WTC11 (cell line): ENCODE results near the gene NEMP2. TPM values are rescaled to one million over a fixed set of nuclear protein-coding genes. Genes with fewer than 3 reads are reported as not detected.

Experiments
- ATAC-seq: fragments of 200-7000 bp; cut with Tn5 transposase; 2 replicates; pipeline ENCODE4 v1.10.0; 2021; ENCODE audit warnings: mild to moderate bottlenecking, moderate library complexity
- CTCF ChIA-PET: fragments of 300-600 bp; sonication (Branson Sonifier 250); formaldehyde crosslinking; loops from one replicate; lab custom pipeline; 2021; ENCODE audit warnings: antibody characterized with exemption; lab: Charles Lee
- POLR2A ChIA-PET: fragments of 350-600 bp; sonication (Branson Sonifier 250); formaldehyde crosslinking; loops from one replicate; lab custom pipeline; 2021; ENCODE audit warnings: antibody characterized with exemption; lab: Charles Lee
- DNase-seq: peaks from one replicate; pipeline ENCODE4 v3.0.0; 2021; ENCODE audit warnings: low spot score
- H3K27ac Mint-ChIP-seq: 2 replicates; pipeline ENCODE4 v1.8.0; 2021; ENCODE audit warnings: mixed read lengths
- H3K27me3 Mint-ChIP-seq: 2 replicates; pipeline ENCODE4 v1.8.0; 2021; ENCODE audit warnings: low read depth, mild to moderate bottlenecking, moderate library complexity, mixed read lengths
- H3K36me3 Mint-ChIP-seq: 2 replicates; pipeline ENCODE4 v1.8.0; 2021; ENCODE audit warnings: mixed read lengths
- H3K4me1 Mint-ChIP-seq: 2 replicates; pipeline ENCODE4 v1.8.0; 2022; ENCODE audit warnings: mixed read lengths
- H3K4me3 Mint-ChIP-seq: 2 replicates; pipeline ENCODE4 v1.8.0; 2021; ENCODE audit warnings: mild to moderate bottlenecking, moderate library complexity, mixed read lengths
- H3K9me3 Mint-ChIP-seq: 2 replicates; pipeline ENCODE4 v1.8.0; 2021; ENCODE audit warnings: mixed read lengths
- CDX4 ChIP-seq: fragments of 250-450 bp; sonication (Bioruptor Pico); IDR thresholded peaks from 2 replicates; pipeline ENCODE4 v1.9.0; 2021; ENCODE audit warnings: moderate library complexity, mild to moderate bottlenecking, inconsistent platforms, borderline replicate concordance
- FOXJ3 ChIP-seq: sonication (generic); formaldehyde crosslinking; IDR thresholded peaks from 2 replicates; pipeline ENCODE4 v1.9.0; 2021; ENCODE audit warnings: missing genetic modification reagents, mild to moderate bottlenecking, borderline replicate concordance
- FOXK1 ChIP-seq: sonication (generic); formaldehyde crosslinking; IDR thresholded peaks from 2 replicates; pipeline ENCODE4 v1.8.0; 2022; ENCODE audit warnings: mild to moderate bottlenecking, moderate library complexity, missing genetic modification reagents
- GRHL2 ChIP-seq: fragments of 250-450 bp; sonication (Bioruptor Pico); IDR thresholded peaks from 2 replicates; pipeline ENCODE4 v1.8.0; 2022; ENCODE audit warnings: mild to moderate bottlenecking, moderate library complexity; ENCODE audit not compliant: insufficient replicate concordance, severe bottlenecking
- IRF2 ChIP-seq: sonication (generic); formaldehyde crosslinking; IDR thresholded peaks from 2 replicates; pipeline ENCODE4 v1.8.0; 2022; ENCODE audit warnings: low read depth, missing genetic modification reagents, borderline replicate concordance
- JUN ChIP-seq: sonication (generic); formaldehyde crosslinking; IDR thresholded peaks from 2 replicates; pipeline ENCODE4 v1.8.0; 2023; ENCODE audit warnings: mild to moderate bottlenecking, missing genetic modification reagents
- MXD4 ChIP-seq: fragments of 250-450 bp; sonication (Bioruptor Pico); IDR thresholded peaks from 2 replicates; pipeline ENCODE4 v1.8.0; 2021; ENCODE audit warnings: mild to moderate bottlenecking, moderate library complexity, borderline replicate concordance
- NFATC4 ChIP-seq: fragments of 250-450 bp; sonication (Bioruptor Pico); IDR thresholded peaks from 2 replicates; pipeline ENCODE4 v1.9.0; 2021; ENCODE audit warnings: mild to moderate bottlenecking
- NFYB ChIP-seq: sonication (generic); formaldehyde crosslinking; conservative IDR thresholded peaks from 2 replicates; pipeline ENCODE4 v1.8.0; 2022; ENCODE audit warnings: low read depth, missing genetic modification reagents
- OVOL2 ChIP-seq: fragments of 250-450 bp; sonication (Bioruptor Pico); IDR thresholded peaks from 2 replicates; pipeline ENCODE4 v1.9.0; 2021; ENCODE audit warnings: mild to moderate bottlenecking, borderline replicate concordance
- SMAD3 ChIP-seq: sonication (generic); formaldehyde crosslinking; IDR thresholded peaks from 2 replicates; pipeline ENCODE4 v1.8.0; 2022; ENCODE audit warnings: missing genetic modification reagents, mild to moderate bottlenecking, borderline replicate concordance
- ZNF121 ChIP-seq: sonication (generic); formaldehyde crosslinking; IDR thresholded peaks from 2 replicates; pipeline ENCODE4 v1.8.0; 2023; ENCODE audit warnings: missing genetic modification reagents
- ZNF219 ChIP-seq: sonication (generic); formaldehyde crosslinking; IDR thresholded peaks from 2 replicates; pipeline ENCODE4 v1.8.0; 2023; ENCODE audit warnings: missing genetic modification reagents, mild to moderate bottlenecking, borderline replicate concordance
- ZNF281 ChIP-seq: sonication (generic); formaldehyde crosslinking; IDR thresholded peaks from 2 replicates; pipeline ENCODE4 v1.8.0; 2023; ENCODE audit warnings: mild to moderate bottlenecking, missing genetic modification reagents
- total RNA-seq: library from RNA; stranded (reverse); gene quantifications from 3 replicates; pipeline ENCODE4 v1.2.3, GENCODE V29; 2021
- TF ChIP-seq, protein P1 (sequence below): fragments of 250-450 bp; sonication (Bioruptor Pico); conservative IDR thresholded peaks from 2 replicates; pipeline ENCODE4 v1.9.0; 2021; ENCODE audit warnings: mild to moderate bottlenecking
- TF ChIP-seq, protein P2 (sequence below): fragments of 200-600 bp; IDR thresholded peaks from 2 replicates; pipeline ENCODE4 v1.8.0; 2022; ENCODE audit warnings: antibody characterized with exemption
- TF ChIP-seq, protein P3 (sequence below): sonication (generic); formaldehyde crosslinking; IDR thresholded peaks from 2 replicates; pipeline ENCODE4 v1.8.0; 2022; ENCODE audit warnings: mild to moderate bottlenecking, missing genetic modification reagents

Gene NEMP2
- total RNA-seq, 1 experiment from 2014 or later, result 7.2 TPM

GRCh38 chr2:190454795-190455194 lies 79.7 kb downstream of the NEMP2 start:
- Mint-ChIP-seq H3K27ac (no peak overlapping the region), H3K36me3 (no peaks in the 10 kb centered on the region)
- ATAC-seq, result no peak
- CTCF ChIA-PET, result no interaction called here
- TF ChIP-seq JUN, result no peak
- no peak for TF ChIP-seq IRF2 (CRISPR knock-in tag)
- no peak for TF ChIP-seq CDX4
- TF ChIP-seq FOXJ3 (CRISPR knock-in tag), result no peak
- TF ChIP-seq, protein P1, sequence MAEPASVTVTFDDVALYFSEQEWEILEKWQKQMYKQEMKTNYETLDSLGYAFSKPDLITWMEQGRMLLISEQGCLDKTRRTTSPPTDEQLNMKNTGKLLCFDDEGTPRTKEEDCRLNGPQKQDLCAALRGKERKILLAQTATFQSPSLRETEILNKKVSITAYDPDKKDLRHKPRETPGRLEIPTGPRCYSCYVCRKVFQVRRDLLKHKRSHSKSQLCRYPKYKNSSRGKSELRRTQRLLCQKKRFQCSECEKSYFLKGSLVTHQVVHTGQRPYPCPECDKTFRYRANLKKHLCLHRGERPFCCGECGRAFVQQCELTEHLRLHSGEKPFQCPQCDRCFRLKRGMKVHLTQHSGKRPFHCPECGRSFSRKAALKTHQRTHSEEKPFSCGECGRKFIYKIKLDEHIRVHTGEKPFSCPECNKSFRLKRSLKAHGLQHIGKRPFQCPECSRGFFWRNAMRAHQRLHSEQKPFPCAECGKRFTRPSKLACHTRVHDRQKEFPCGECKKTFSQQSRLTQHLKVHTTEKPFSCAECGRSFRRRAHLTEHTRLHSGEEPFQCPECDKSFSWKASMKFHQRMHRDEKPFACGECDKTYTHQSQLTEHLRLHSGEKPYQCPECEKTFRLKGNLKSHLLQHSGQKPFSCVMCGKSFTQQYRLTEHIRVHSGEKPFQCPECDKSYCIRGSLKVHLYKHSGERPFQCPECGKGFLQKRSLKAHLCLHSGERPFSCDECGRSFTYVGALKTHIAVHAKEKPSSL (CRISPR knock-in tag), result no peak
- TF ChIP-seq FOXK1 (CRISPR knock-in tag), result no peak
- TF ChIP-seq MXD4 (CRISPR knock-in tag), result no peak
- TF ChIP-seq OVOL2, result no peak
- no peak for TF ChIP-seq ZNF219 (CRISPR knock-in tag)
- TF ChIP-seq, protein P2, sequence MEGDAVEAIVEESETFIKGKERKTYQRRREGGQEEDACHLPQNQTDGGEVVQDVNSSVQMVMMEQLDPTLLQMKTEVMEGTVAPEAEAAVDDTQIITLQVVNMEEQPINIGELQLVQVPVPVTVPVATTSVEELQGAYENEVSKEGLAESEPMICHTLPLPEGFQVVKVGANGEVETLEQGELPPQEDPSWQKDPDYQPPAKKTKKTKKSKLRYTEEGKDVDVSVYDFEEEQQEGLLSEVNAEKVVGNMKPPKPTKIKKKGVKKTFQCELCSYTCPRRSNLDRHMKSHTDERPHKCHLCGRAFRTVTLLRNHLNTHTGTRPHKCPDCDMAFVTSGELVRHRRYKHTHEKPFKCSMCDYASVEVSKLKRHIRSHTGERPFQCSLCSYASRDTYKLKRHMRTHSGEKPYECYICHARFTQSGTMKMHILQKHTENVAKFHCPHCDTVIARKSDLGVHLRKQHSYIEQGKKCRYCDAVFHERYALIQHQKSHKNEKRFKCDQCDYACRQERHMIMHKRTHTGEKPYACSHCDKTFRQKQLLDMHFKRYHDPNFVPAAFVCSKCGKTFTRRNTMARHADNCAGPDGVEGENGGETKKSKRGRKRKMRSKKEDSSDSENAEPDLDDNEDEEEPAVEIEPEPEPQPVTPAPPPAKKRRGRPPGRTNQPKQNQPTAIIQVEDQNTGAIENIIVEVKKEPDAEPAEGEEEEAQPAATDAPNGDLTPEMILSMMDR, result no peak
- no peak for TF ChIP-seq NFATC4 (CRISPR knock-in tag)
- TF ChIP-seq, protein P3, sequence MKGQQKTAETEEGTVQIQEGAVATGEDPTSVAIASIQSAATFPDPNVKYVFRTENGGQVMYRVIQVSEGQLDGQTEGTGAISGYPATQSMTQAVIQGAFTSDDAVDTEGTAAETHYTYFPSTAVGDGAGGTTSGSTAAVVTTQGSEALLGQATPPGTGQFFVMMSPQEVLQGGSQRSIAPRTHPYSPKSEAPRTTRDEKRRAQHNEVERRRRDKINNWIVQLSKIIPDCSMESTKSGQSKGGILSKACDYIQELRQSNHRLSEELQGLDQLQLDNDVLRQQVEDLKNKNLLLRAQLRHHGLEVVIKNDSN (CRISPR knock-in tag), result no peak
- no peak for TF ChIP-seq SMAD3 (CRISPR knock-in tag)
- TF ChIP-seq NFYB (CRISPR knock-in tag), result no peak
- no peak for TF ChIP-seq ZNF281
- no peak for TF ChIP-seq ZNF121
- TF ChIP-seq GRHL2 (CRISPR knock-in tag), result no peak
- TF ChIP-seq, all 79 proteins: peak for 0
- Mint-ChIP-seq H3K4me1 (no peaks in the 10 kb centered on the region), H3K27me3 (no peaks in the 10 kb centered on the region; the same call in 1 of the 2 replicates), H3K4me3 (no peak overlapping the region), H3K9me3 (no peaks in the 10 kb centered on the region)
- POLR2A ChIA-PET, result no interaction called here
- DNase-seq, result no peak

Other genes with a start within 250 kb of the NEMP2 start
- gene HIBCH, start 214.9 kb downstream of the NEMP2 start, total RNA-seq, result 26.5 to 32.2 TPM (median 29.6 TPM) in 3 replicates
- 2.3 to 3.4 TPM (median 2.3 TPM) in 3 replicates for gene INPP1, start 191.1 kb downstream of the NEMP2 start, total RNA-seq
- 4.1 to 4.8 TPM (median 4.7 TPM) in 3 replicates for gene MFSD6, start 126.4 kb downstream of the NEMP2 start, total RNA-seq
- 30.2 to 32.0 TPM (median 31.2 TPM) in 3 replicates for gene NAB1, start 114.4 kb upstream of the NEMP2 start, total RNA-seq